Measurements from ENCODE around the gene PALLD. TPM values are rescaled to one million over a fixed set of nuclear protein-coding genes. Genes with fewer than 3 reads are reported as not detected.

The PALLD gene
- polyA plus RNA-seq, 3 donors: 6.1 to 11.8 (median 9.9) TPM

DNA sequence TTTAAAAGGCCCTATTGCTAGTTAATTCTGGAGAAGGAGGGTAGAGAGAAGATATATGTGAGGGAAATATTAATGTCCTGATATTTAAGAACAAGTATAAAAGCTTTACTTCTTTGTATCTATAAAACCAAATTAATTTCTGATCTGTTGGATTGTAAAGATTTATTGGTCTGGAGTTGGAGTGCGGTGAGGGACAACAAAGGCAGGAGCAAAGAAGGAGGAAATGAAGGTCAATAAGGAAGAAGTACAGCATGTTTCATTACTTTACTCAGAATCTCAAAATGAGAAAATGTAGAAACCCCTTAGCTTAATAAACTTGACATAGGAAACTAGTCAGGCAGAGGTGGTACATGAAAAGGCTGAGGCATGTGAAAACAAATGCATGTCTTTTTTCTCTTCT lies 192.9 kb downstream of the PALLD start:
- Histone ChIP-seq H3K27me3 (ENCODE audit: control insufficient read depth in 2 of 2, insufficient read depth in 2 of 2, low read length in 2 of 2) (no peaks in the 10 kb centered on the region), H3K4me3 (replicated peaks in 1 of 3; ENCODE audit: low read depth in 2 of 3, low read length in 3 of 3) (no peak overlapping the region), H3K4me2 (replicated peaks; ENCODE audit: extremely low read depth, low read length, poor library complexity, severe bottlenecking) (no peak overlapping the region), H4K20me1 (ENCODE audit: insufficient read depth, low read length) (no peaks in the 10 kb centered on the region), H3K4me1 (ENCODE audit: control insufficient read depth in 1 of 2, insufficient read depth in 2 of 2, low read length in 2 of 2) (no peaks in the 10 kb centered on the region), H3K9me3 (replicated peaks in 1 of 2; ENCODE audit: control insufficient read depth in 1 of 2, insufficient read depth in 1 of 2, low read length in 2 of 2) (no peaks in the 10 kb centered on the region), H3K36me3 (replicated peaks in 1 of 2; ENCODE audit: control insufficient read depth in 1 of 2, insufficient read depth in 2 of 2, low read length in 2 of 2) (no peaks in the 10 kb centered on the region), H3K79me2 (ENCODE audit: insufficient read depth, low read length) (no peaks in the 10 kb centered on the region), H3K27ac (ENCODE audit: low read depth in 1 of 2, low read length in 2 of 2) (no peak overlapping the region), H3K9ac (ENCODE audit: insufficient read depth, low read length, poor library complexity, severe bottlenecking) (no peak overlapping the region), H2AFZ (ENCODE audit: insufficient read depth, low read depth, low read length, poor library complexity, severe bottlenecking) (no peak overlapping the region)
- H3K27ac Mint-ChIP-seq: no peak overlapping the region
- intact Hi-C loops (cut with micrococcal nuclease): no loop called here
- no peaks in the 10 kb centered on the region for H3K9me3 Mint-ChIP-seq
- DNase-seq: no peak
- TF ChIP-seq, protein P1, sequence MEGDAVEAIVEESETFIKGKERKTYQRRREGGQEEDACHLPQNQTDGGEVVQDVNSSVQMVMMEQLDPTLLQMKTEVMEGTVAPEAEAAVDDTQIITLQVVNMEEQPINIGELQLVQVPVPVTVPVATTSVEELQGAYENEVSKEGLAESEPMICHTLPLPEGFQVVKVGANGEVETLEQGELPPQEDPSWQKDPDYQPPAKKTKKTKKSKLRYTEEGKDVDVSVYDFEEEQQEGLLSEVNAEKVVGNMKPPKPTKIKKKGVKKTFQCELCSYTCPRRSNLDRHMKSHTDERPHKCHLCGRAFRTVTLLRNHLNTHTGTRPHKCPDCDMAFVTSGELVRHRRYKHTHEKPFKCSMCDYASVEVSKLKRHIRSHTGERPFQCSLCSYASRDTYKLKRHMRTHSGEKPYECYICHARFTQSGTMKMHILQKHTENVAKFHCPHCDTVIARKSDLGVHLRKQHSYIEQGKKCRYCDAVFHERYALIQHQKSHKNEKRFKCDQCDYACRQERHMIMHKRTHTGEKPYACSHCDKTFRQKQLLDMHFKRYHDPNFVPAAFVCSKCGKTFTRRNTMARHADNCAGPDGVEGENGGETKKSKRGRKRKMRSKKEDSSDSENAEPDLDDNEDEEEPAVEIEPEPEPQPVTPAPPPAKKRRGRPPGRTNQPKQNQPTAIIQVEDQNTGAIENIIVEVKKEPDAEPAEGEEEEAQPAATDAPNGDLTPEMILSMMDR (IDR thresholded peaks at IDR 0.05): no peak
- WGBS (ENCODE audit: insufficient coverage): no CpG with 5 or more reads among the region's 1 CpG
- peaks cover 2 to 9% (median 2%) of the 10 kb centered on the region in 3 donors for H3K27me3 Mint-ChIP-seq (ENCODE audit: low read depth in 3 of 3)
- no peaks in the 10 kb centered on the region for H3K36me3 Mint-ChIP-seq
- H3K4me1 Mint-ChIP-seq: peaks cover 23% of the 10 kb centered on the region
- H3K4me3 Mint-ChIP-seq: no peak overlapping the region

DNA sequence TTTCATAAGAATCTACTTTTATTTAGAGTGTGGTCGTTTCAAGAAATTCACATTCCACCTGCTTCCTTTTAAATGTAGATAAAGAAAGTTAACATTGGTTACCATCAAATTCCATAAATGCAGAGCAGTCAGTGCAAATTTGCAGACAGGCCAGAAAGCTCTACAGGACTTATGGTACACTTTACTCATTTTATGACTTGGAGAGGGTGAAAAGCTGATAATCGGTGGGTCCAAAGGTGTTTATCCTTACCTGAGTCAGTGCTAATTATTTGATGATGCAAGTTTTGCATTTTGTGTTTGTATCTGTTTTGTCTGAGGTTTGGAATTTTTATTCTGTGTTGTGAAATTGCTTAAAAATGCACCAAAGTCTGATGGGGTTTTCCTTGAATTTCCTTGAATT lies 193.3 kb downstream of the PALLD start:
- Histone ChIP-seq H3K4me2 (replicated peaks; ENCODE audit: extremely low read depth, low read length, poor library complexity, severe bottlenecking) (no peak overlapping the region), H3K9me3 (replicated peaks in 1 of 2; ENCODE audit: control insufficient read depth in 1 of 2, insufficient read depth in 1 of 2, low read length in 2 of 2) (no peaks in the 10 kb centered on the region), H3K9ac (ENCODE audit: insufficient read depth, low read length, poor library complexity, severe bottlenecking) (no peak overlapping the region), H2AFZ (ENCODE audit: insufficient read depth, low read depth, low read length, poor library complexity, severe bottlenecking) (no peak overlapping the region), H3K27me3 (ENCODE audit: control insufficient read depth in 2 of 2, insufficient read depth in 2 of 2, low read length in 2 of 2) (no peaks in the 10 kb centered on the region), H3K79me2 (ENCODE audit: insufficient read depth, low read length) (no peaks in the 10 kb centered on the region), H4K20me1 (ENCODE audit: insufficient read depth, low read length) (no peaks in the 10 kb centered on the region), H3K27ac (ENCODE audit: low read depth in 1 of 2, low read length in 2 of 2) (no peak overlapping the region), H3K4me3 (replicated peaks in 1 of 3; ENCODE audit: low read depth in 2 of 3, low read length in 3 of 3) (no peak overlapping the region), H3K4me1 (ENCODE audit: control insufficient read depth in 1 of 2, insufficient read depth in 2 of 2, low read length in 2 of 2) (no peaks in the 10 kb centered on the region), H3K36me3 (replicated peaks in 1 of 2; ENCODE audit: control insufficient read depth in 1 of 2, insufficient read depth in 2 of 2, low read length in 2 of 2) (no peaks in the 10 kb centered on the region)
- TF ChIP-seq, protein P1 (IDR thresholded peaks at IDR 0.05): no peak
- Mint-ChIP-seq H3K4me1 (peaks cover 23% of the 10 kb centered on the region), H3K4me3 (no peak overlapping the region), H3K27me3 (ENCODE audit: low read depth in 3 of 3) (peaks cover 2 to 9% (median 2%) of the 10 kb centered on the region in 3 donors), H3K36me3 (no peaks in the 10 kb centered on the region), H3K27ac (no peak overlapping the region), H3K9me3 (no peaks in the 10 kb centered on the region)
- WGBS (ENCODE audit: insufficient coverage): no CpG with 5 or more reads among the region's 2 CpGs
- DNase-seq: no peak
- intact Hi-C loops (cut with micrococcal nuclease): no loop called here

All from CD14-positive monocyte (primary cell).